K562 (cell line): ENCODE data around the gene DTX1. TPM values are rescaled to one million over a fixed set of nuclear protein-coding genes. Genes with fewer than 3 reads are reported as not detected.

Source experiments
- ATAC-seq: fragments of 200-7000 bp; cut with Tn5 transposase; 3 replicates; pipeline ENCODE4 v1.9.1; 2020; ENCODE audit warnings: moderate library complexity
- BruUV-seq: library from RNA; stranded (reverse); fragments of 400-500 nt; replicated peaks from 2 replicates; lab custom pipeline; 2021; lab: Mats Ljungman, UMichigan
- CTCF ChIA-PET: fragments of 300-600 bp; formaldehyde crosslinking; extraction: SDS; loops from one replicate; lab custom pipeline; 2021; ENCODE audit warnings: low intra/inter-chr PET ratio; lab: Yijun Ruan, JAX
- POLR2A ChIA-PET: fragments of 300-600, 350-650 bp; sonication (Branson Sonifier 250); formaldehyde crosslinking; extraction: SDS; loops from one replicate; lab custom pipeline; 2021; ENCODE audit warnings: antibody characterized with exemption, inconsistent platforms; lab: Yijun Ruan, JAX
- DNase-seq, 4 experiments: peaks; one replicate each; pipeline versions ENCODE4 v3.0.0 to v3.0.0-alpha.2; 2011 to 2018; ENCODE audit warnings: low spot score in 3 of 4, mixed read lengths in 3 of 4; ENCODE audit errors: extremely low read depth in 1 of 4
- FAIRE-seq: peaks from 2 replicates; lab custom pipeline; 2011; peaks lifted over from hg19 to GRCh38; lab: Jason Lieb, UNC
- H2AFZ ChIP-seq: 2 replicates; pipeline ENCODE4 v1.6.0; 2011; ENCODE audit warnings: low read depth, low read length, control low read depth, inconsistent platforms
- H3K27ac ChIP-seq: fragments of 200-600 bp; 3 replicates; pipeline ENCODE4 v1.8.0; 2011; ENCODE audit warnings: low read depth, mild to moderate bottlenecking, control low read depth, inconsistent platforms, low read length, moderate library complexity, mixed read lengths; ENCODE audit errors: extremely low read depth
- H3K27me3 ChIP-seq, 2 experiments: fragments of 300-600 bp in 1 of 2; 2 replicates in 1 of 2; 3 replicates in 1 of 2; pipeline versions ENCODE4 v1.6.0 to v1.8.0; 2011; ENCODE audit warnings: inconsistent platforms in 2 of 2, low read length in 2 of 2, mild to moderate bottlenecking in 1 of 2, mixed read lengths in 1 of 2, moderate library complexity in 1 of 2; ENCODE audit not compliant: control insufficient read depth in 2 of 2, insufficient read depth in 2 of 2
- H3K36me3 ChIP-seq: fragments of 300-600 bp; 3 replicates; pipeline ENCODE4 v1.8.0; 2011; ENCODE audit warnings: mild to moderate bottlenecking, low read length, inconsistent platforms; ENCODE audit not compliant: control insufficient read depth, insufficient read depth
- H3K4me1 ChIP-seq, 2 experiments: fragments of 200-600 bp in 1 of 2; replicated peaks in 1 of 2; 2 replicates in 1 of 2; 3 replicates in 1 of 2; pipeline versions ENCODE4 v1.5.1 to v1.8.0; 2011; ENCODE audit warnings: inconsistent platforms in 2 of 2, low read length in 2 of 2, mild to moderate bottlenecking in 1 of 2, mixed read lengths in 1 of 2, moderate library complexity in 1 of 2; ENCODE audit not compliant: control insufficient read depth in 2 of 2, insufficient read depth in 2 of 2
- H3K4me2 ChIP-seq: 2 replicates; pipeline ENCODE4 v1.6.1; 2011; ENCODE audit warnings: low read length, control low read depth, inconsistent platforms, mixed read lengths; ENCODE audit not compliant: insufficient read depth
- H3K4me3 ChIP-seq: fragments of 200-600 bp; sonication (generic), shearing (Covaris generic); 2 replicates; pipeline ENCODE4 v1.5.1; 2016; ENCODE audit warnings: control low read depth, inconsistent platforms
- H3K79me2 ChIP-seq: fragments of 200-600 bp; 3 replicates; pipeline ENCODE4 v1.8.0; 2011; ENCODE audit warnings: low read length, inconsistent platforms; ENCODE audit not compliant: control insufficient read depth, insufficient read depth
- H3K9ac ChIP-seq, 2 experiments: 2 replicates each; pipeline versions ENCODE4 v1.6.0 to v1.6.1; 2011; ENCODE audit warnings: low read depth in 2 of 2, low read length in 2 of 2, control low read depth in 1 of 2, inconsistent platforms in 1 of 2, mild to moderate bottlenecking in 1 of 2, mixed read lengths in 1 of 2; ENCODE audit not compliant: insufficient read depth in 1 of 2
- H3K9me1 ChIP-seq: one replicate; pipeline ENCODE4 v1.6.0; 2011; ENCODE audit warnings: inconsistent platforms, mild to moderate bottlenecking, low read length, moderate library complexity; ENCODE audit not compliant: control insufficient read depth, insufficient read depth
- H3K9me3 ChIP-seq: replicated peaks from 2 replicates; pipeline ENCODE4 v1.5.1; 2011; ENCODE audit warnings: low read depth, low read length, inconsistent platforms; ENCODE audit not compliant: control insufficient read depth, insufficient read depth
- H4K20me1 ChIP-seq: replicated peaks from 2 replicates; pipeline ENCODE4 v1.6.1; 2011; ENCODE audit warnings: low read length, inconsistent platforms, mixed read lengths; ENCODE audit not compliant: control insufficient read depth, insufficient read depth
- ADNP ChIP-seq: fragments of 200-800 bp; sonication (Bioruptor generic); IDR thresholded peaks from 2 replicates; pipeline ENCODE4 v1.6.1; 2016; ENCODE audit warnings: missing genetic modification characterization, missing compliant biosample characterization
- HEY1 ChIP-seq: fragments of 250-450 bp; sonication (Bioruptor Pico); IDR thresholded peaks from 2 replicates; pipeline ENCODE4 v1.5.0; 2020; ENCODE audit warnings: mild to moderate bottlenecking, moderate library complexity, borderline replicate concordance
- POLR2AphosphoS5 ChIP-seq: IDR thresholded peaks from 2 replicates; pipeline ENCODE4 v1.6.1; 2011; ENCODE audit warnings: mild to moderate bottlenecking, low read depth, low read length, moderate library complexity; ENCODE audit not compliant: control insufficient read depth, insufficient read depth
- PPARD ChIP-seq: fragments of 250-450 bp; sonication (Bioruptor Pico); IDR thresholded peaks from 2 replicates; pipeline ENCODE4 v1.8.0; 2022; ENCODE audit warnings: inconsistent platforms, mild to moderate bottlenecking, moderate library complexity
- RAD21 ChIP-seq, 2 experiments: fragments of 250-450 bp in 1 of 2; fragments of 450-650 bp in 1 of 2; sonication (Bioruptor Pico) in 1 of 2; formaldehyde crosslinking in 1 of 2; IDR thresholded peaks in 1 of 2; conservative IDR thresholded peaks in 1 of 2; 2 replicates each; pipeline versions ENCODE4 v1.4.0 to v1.8.0; 2020 to 2022; ENCODE audit warnings: mild to moderate bottlenecking in 2 of 2, moderate library complexity in 1 of 2
- SMARCC2 ChIP-seq: fragments of 450-650 bp; IDR thresholded peaks from 2 replicates; pipeline ENCODE4 v1.6.1; 2017; ENCODE audit warnings: antibody characterized with exemption, moderate library complexity, mild to moderate bottlenecking, low read depth
- STAT5A ChIP-seq: IDR thresholded peaks from 2 replicates; pipeline ENCODE4 v1.6.1; 2012; ENCODE audit warnings: low read length, inconsistent platforms, borderline replicate concordance
- TAF9B ChIP-seq: fragments of 450-650 bp; IDR thresholded peaks from 2 replicates; pipeline ENCODE4 v1.6.1; 2018; ENCODE audit warnings: mild to moderate bottlenecking; ENCODE audit not compliant: partially characterized antibody
- YBX1 ChIP-seq: fragments of 450-650 bp; IDR thresholded peaks from 2 replicates; pipeline ENCODE4 v1.7.1; 2016; ENCODE audit warnings: mild to moderate bottlenecking
- ZNF121 ChIP-seq: sonication (generic); formaldehyde crosslinking; conservative IDR thresholded peaks from 2 replicates; pipeline ENCODE4 v1.8.0; 2022; ENCODE audit warnings: missing genetic modification reagents
- ZNF311 ChIP-seq: fragments of 250-450 bp; sonication (Bioruptor Pico); IDR thresholded peaks from 2 replicates; pipeline ENCODE4 v1.4.0; 2020; ENCODE audit warnings: mild to moderate bottlenecking, moderate library complexity
- ZNF766 ChIP-seq: fragments of 200-800 bp; sonication (Bioruptor generic); conservative IDR thresholded peaks from 2 replicates; pipeline ENCODE4 v1.6.1; 2016; ENCODE audit warnings: missing genetic modification characterization, missing compliant biosample characterization
- WGBS: fragments of 100-300 bp; shearing (Covaris generic); methylation state at CpG from one replicate; pipeline ENCODE4 v1.1.6; 2016; ENCODE audit warnings: low coverage, mixed read lengths; ENCODE audit not compliant: insufficient coverage; ENCODE audit errors: missing lambda C conversion rate; 5-methylcytosine and 5-hydroxymethylcytosine counted together
- in situ Hi-C: fragments of 300-500 bp; cut with MboI; formaldehyde crosslinking; loops from 4 replicates; pipeline ENCODE4 v1.15.0; 2018; ENCODE audit warnings: inconsistent platforms, mixed read lengths
- intact Hi-C: fragments of 100-400 bp; cut with micrococcal nuclease; formaldehyde crosslinking; loops from 2 replicates; pipeline ENCODE4 v1.14.2; 2022
- polyA plus RNA-seq, 8 experiments: library from polyadenylated mRNA; depleted of rRNA in 4 of 8; stranded (reverse) in 5 of 8; unstranded in 3 of 8; fragments of >200 nt; fragmentation: Nextera tagmentation in 2 of 8; fragmentation: Illumina TruSeq in 1 of 8; extraction: Ambion mirVana in 2 of 8; extraction: Trizol in 1 of 8; gene quantifications; 2 replicates each; pipeline versions ENCODE4 v1.2.1 to v1.2.3, GENCODE V29; 2011 to 2014; ENCODE audit warnings: inconsistent platforms in 1 of 8, missing spikeins in 1 of 8
- total RNA-seq, 7 experiments: library from RNA; depleted of rRNA in 6 of 7; stranded (reverse); fragments of >200 nt in 6 of 7; fragmentation: Illumina TruSeq in 2 of 7; extraction: Trizol in 2 of 7; gene quantifications; 2 replicates each; pipeline versions ENCODE4 v1.2.1 to v1.2.3, GENCODE V29; 2011 to 2021; ENCODE audit warnings: low replicate concordance in 1 of 7
- TF ChIP-seq, protein P1 (sequence below): fragments of 150-350 bp; conservative IDR thresholded peaks from 2 replicates; pipeline ENCODE4 v1.6.1; 2014; ENCODE audit warnings: low read length
- TF ChIP-seq, protein P2 (sequence below): sonication (generic); formaldehyde crosslinking; IDR thresholded peaks from 2 replicates; pipeline ENCODE4 v1.9.0; 2022; ENCODE audit warnings: mild to moderate bottlenecking, missing genetic modification reagents

DTX1 gene
- total and polyA plus RNA-seq, 9 of the 15 experiments (the other 6 are each of a cell fraction or from before 2014, with no cell fraction given): not detected

DNA sequence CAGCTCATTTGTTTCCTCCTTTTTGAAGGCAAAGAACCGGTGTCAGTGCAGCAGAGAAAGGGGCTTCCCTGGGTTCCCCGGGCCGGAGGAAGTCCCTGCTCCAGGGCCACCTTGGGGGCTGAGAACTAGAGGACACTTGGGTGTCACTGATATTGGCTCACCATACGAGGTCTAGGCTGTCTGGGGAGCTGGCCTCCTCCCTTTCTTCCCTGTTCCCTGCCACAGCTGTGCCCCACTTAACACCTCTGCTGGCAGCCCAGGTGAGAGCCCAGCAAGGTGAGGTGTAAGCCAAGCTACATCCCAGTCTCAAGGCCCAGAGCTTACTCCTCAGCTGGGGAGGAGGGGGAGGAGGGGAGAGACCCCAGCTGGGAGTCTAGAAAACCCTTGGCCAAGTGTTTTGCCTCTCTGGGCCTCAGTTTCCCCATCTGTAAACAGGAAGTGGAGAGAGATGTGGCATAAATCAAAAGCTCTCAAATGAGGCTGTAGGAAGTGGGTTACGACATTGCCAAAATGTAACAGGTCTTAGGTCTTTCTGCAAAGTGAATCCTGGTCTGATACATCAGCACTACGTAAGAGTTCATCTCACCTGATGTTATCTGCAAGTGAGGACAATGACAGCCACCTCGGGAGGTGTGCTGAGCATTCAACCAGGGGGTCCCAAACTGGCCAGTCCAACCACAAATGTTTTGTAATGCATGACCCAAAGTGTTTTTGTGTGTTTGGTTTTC is 53.5 kb downstream of the DTX1 start:
- Histone ChIP-seq H2AFZ (no peak overlapping the region), H3K9ac (no peak overlapping the region), H3K4me3 (no peak overlapping the region), H3K4me2 (no peak overlapping the region), H3K27ac (no peak overlapping the region), H3K4me1 (peaks cover 0 to 12% of the 10 kb centered on the region in 2 experiments; a peak in 1 of 5 replicates), H3K36me3 (no peaks in the 10 kb centered on the region), H3K9me3 (no peaks in the 10 kb centered on the region), H4K20me1 (peaks cover 15% of the 10 kb centered on the region; the same call in 1 of the 2 replicates), H3K9me1 (no peaks in the 10 kb centered on the region), H3K79me2 (no peaks in the 10 kb centered on the region), H3K27me3 (peaks cover 25 to 65% of the 10 kb centered on the region in 2 experiments)
- under 1% methylated on average over 7 of the region's 7 CpGs for WGBS
- no peak for ATAC-seq
- intact Hi-C loops: no loop called here
- ChIA-PET CTCF (no interaction called here), POLR2A (interaction anchor here (0.5 to 0.6 kb wide), 2 partner anchors 44 to 609 kb away, joined by 3 read pairs; no protein-coding TSS in a partner anchor)
- in situ Hi-C loops: no loop called here
- TF ChIP-seq HEY1 (CRISPR knock-in tag): no peak
- no peak for TF ChIP-seq ZNF121
- TF ChIP-seq ZNF311 (CRISPR knock-in tag): no peak
- TF ChIP-seq, protein P1, sequence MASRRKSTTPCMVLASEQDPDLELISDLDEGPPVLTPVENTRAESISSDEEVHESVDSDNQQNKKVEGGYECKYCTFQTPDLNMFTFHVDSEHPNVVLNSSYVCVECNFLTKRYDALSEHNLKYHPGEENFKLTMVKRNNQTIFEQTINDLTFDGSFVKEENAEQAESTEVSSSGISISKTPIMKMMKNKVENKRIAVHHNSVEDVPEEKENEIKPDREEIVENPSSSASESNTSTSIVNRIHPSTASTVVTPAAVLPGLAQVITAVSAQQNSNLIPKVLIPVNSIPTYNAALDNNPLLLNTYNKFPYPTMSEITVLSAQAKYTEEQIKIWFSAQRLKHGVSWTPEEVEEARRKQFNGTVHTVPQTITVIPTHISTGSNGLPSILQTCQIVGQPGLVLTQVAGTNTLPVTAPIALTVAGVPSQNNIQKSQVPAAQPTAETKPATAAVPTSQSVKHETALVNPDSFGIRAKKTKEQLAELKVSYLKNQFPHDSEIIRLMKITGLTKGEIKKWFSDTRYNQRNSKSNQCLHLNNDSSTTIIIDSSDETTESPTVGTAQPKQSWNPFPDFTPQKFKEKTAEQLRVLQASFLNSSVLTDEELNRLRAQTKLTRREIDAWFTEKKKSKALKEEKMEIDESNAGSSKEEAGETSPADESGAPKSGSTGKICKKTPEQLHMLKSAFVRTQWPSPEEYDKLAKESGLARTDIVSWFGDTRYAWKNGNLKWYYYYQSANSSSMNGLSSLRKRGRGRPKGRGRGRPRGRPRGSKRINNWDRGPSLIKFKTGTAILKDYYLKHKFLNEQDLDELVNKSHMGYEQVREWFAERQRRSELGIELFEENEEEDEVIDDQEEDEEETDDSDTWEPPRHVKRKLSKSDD: no peak
- TF ChIP-seq PPARD (CRISPR knock-in tag): no peak
- TF ChIP-seq RAD21 (CRISPR knock-in tag; conservative IDR thresholded peaks at IDR 0.05 in 1 of 2, IDR thresholded peaks at IDR 0.05 in 1 of 2): no peak
- TF ChIP-seq, protein P2, sequence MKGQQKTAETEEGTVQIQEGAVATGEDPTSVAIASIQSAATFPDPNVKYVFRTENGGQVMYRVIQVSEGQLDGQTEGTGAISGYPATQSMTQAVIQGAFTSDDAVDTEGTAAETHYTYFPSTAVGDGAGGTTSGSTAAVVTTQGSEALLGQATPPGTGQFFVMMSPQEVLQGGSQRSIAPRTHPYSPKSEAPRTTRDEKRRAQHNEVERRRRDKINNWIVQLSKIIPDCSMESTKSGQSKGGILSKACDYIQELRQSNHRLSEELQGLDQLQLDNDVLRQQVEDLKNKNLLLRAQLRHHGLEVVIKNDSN: no peak
- no peak for TF ChIP-seq STAT5A
- TF ChIP-seq POLR2AphosphoS5: no peak
- TF ChIP-seq ADNP: no peak
- no peak for TF ChIP-seq ZNF766 (CRISPR knock-in tag)
- no peak for TF ChIP-seq SMARCC2
- TF ChIP-seq TAF9B: no peak
- no peak for TF ChIP-seq YBX1
- FAIRE-seq: no peak
- BruUV-seq: no TSS peak
- no peak for DNase-seq
